AG10803 (cell line): ENCODE data around the gene LCLAT1.

ENCODE experiments used
- DNase-seq: peaks from one replicate; pipeline ENCODE4 v3.0.0; 2010; ENCODE audit warnings: low read depth
- H3K4me3 ChIP-seq: 2 replicates; pipeline ENCODE4 v1.5.1; 2011; ENCODE audit warnings: mild to moderate bottlenecking, low read length, control low read depth
- CTCF ChIP-seq: conservative IDR thresholded peaks from 2 replicates; pipeline ENCODE4 v1.5.1; 2011; ENCODE audit warnings: mild to moderate bottlenecking, low read length, control low read depth, inconsistent platforms

LCLAT1 gene

GRCh38 chr2:30686669-30687068 lies 239.6 kb downstream of the LCLAT1 start:
- no peak for TF ChIP-seq CTCF
- no peak for DNase-seq
- H3K4me3 ChIP-seq: no peak overlapping the region

GRCh38 chr2:30688956-30689401 lies 241.9 kb downstream of the LCLAT1 start:
- no peak for TF ChIP-seq CTCF
- DNase-seq: no peak

GRCh38 chr2:30689496-30690125 lies 242.6 kb downstream of the LCLAT1 start:
- TF ChIP-seq CTCF: no peak
- DNase-seq: no peak
- no peak overlapping the region for H3K4me3 ChIP-seq

More at GRCh38 chr2:30688956-30689401, 241.9 kb downstream of the LCLAT1 start:
- H3K4me3 ChIP-seq: no peak overlapping the region

- DNase-seq: peak; percentile 48
- H3K4me3 ChIP-seq: no peak overlapping the region
- no peak for TF ChIP-seq CTCF
These were observed 243.1 kb downstream of the LCLAT1 start for GRCh38 chr2:30690126-30690561.

GRCh38 chr2:30691091-30691947 lies 244.3 kb downstream of the LCLAT1 start:
- no peak for DNase-seq

GRCh38 chr2:30691948-30692828 lies 245.1 kb downstream of the LCLAT1 start:
- no peak overlapping the region for H3K4me3 ChIP-seq
- TF ChIP-seq CTCF: peak; percentile 38
- DNase-seq: peak; percentile 48

More at GRCh38 chr2:30691091-30691947, 244.3 kb downstream of the LCLAT1 start:
- TF ChIP-seq CTCF: no peak
- H3K4me3 ChIP-seq: no peak overlapping the region
